Neural progenitor cell (in vitro differentiated cells): ENCODE measurements around the gene SCAPER.

Experiments used
- EZH2phosphoT487 ChIP-seq: fragments of 200-600 bp; sonication (generic); IDR thresholded peaks from 2 replicates; pipeline ENCODE4 v1.6.1; 2017; ENCODE audit warnings: antibody characterized with exemption
- TF ChIP-seq, protein P1 (sequence below): fragments of 200-600 bp; sonication (generic); IDR thresholded peaks from 2 replicates; pipeline ENCODE4 v1.5.1; 2017; ENCODE audit warnings: antibody characterized with exemption, mild to moderate bottlenecking

DNA sequence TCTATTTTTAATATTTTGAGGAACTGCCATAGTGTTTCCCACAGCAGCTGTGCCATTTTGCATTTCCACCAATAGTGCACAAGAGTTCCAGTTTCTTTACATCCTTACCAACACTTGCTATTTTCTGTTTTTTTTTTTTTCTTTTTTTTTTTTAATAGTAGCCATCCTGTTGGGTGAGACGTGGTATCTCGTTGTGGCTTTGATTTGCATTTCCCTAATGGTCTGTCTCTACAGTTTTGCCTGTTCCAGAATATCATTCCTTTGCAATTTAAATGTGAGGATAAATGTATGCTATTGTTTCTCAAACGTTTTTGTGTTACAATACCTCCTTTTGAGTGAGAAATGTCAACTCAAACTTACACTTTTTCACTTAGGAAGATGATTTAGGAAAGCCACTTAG, 48.8 kb upstream of the SCAPER start:
- TF ChIP-seq, protein P1, sequence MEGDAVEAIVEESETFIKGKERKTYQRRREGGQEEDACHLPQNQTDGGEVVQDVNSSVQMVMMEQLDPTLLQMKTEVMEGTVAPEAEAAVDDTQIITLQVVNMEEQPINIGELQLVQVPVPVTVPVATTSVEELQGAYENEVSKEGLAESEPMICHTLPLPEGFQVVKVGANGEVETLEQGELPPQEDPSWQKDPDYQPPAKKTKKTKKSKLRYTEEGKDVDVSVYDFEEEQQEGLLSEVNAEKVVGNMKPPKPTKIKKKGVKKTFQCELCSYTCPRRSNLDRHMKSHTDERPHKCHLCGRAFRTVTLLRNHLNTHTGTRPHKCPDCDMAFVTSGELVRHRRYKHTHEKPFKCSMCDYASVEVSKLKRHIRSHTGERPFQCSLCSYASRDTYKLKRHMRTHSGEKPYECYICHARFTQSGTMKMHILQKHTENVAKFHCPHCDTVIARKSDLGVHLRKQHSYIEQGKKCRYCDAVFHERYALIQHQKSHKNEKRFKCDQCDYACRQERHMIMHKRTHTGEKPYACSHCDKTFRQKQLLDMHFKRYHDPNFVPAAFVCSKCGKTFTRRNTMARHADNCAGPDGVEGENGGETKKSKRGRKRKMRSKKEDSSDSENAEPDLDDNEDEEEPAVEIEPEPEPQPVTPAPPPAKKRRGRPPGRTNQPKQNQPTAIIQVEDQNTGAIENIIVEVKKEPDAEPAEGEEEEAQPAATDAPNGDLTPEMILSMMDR: no peak
- TF ChIP-seq EZH2phosphoT487: no peak
